Measurements from ENCODE around the gene GDPD4. TPM values are rescaled to one million over a fixed set of nuclear protein-coding genes. Genes with fewer than 3 reads are reported as not detected.

Gene GDPD4
- total RNA-seq, 4 donors from 2014 or later: not detected

- peak in 1 of 3 donors; percentile 18 for DNase-seq
- H3K27ac ChIP-seq: no peak overlapping the region
- H3K36me3 ChIP-seq: no peaks in the 10 kb centered on the region
- H3K4me3 ChIP-seq: no peak overlapping the region
- H3K9me3 ChIP-seq: no peaks in the 10 kb centered on the region
- no peak for TF ChIP-seq POLR2A (IDR thresholded peaks at IDR 0.05)
- TF ChIP-seq CTCF (IDR thresholded peaks at IDR 0.05): no peak
- no peaks in the 10 kb centered on the region for H3K27me3 ChIP-seq
- H3K4me1 ChIP-seq: peaks cover 0 to under 1% (median 0%) of the 10 kb centered on the region in 4 donors
Observed at GRCh38 chr11:77196961-77197360, 104.5 kb downstream of the GDPD4 start.

GRCh38 chr11:77195071-77195755 is 106.3 kb downstream of the GDPD4 start:
- no peak for DNase-seq
- Histone ChIP-seq H3K4me3 (no peak overlapping the region), H3K36me3 (no peaks in the 10 kb centered on the region), H3K27ac (no peak overlapping the region), H3K4me1 (peaks cover 0 to 3% (median 0%) of the 10 kb centered on the region in 4 donors), H3K9me3 (no peaks in the 10 kb centered on the region), H3K27me3 (no peaks in the 10 kb centered on the region)
- no peak for TF ChIP-seq CTCF (IDR thresholded peaks at IDR 0.05)
- TF ChIP-seq POLR2A (IDR thresholded peaks at IDR 0.05): no peak

GRCh38 chr11:77193911-77194830 is 107.3 kb downstream of the GDPD4 start:
- no peaks in the 10 kb centered on the region for H3K27me3 ChIP-seq
- H3K27ac ChIP-seq: no peak overlapping the region
- no peak overlapping the region for H3K4me3 ChIP-seq
- peaks cover 0 to 7% (median 0%) of the 10 kb centered on the region in 4 donors for H3K4me1 ChIP-seq
- no peak for TF ChIP-seq POLR2A (IDR thresholded peaks at IDR 0.05)
- no peak for TF ChIP-seq CTCF (IDR thresholded peaks at IDR 0.05)
- DNase-seq: peak in 1 of 3 donors; percentile 54
- H3K36me3 ChIP-seq: no peaks in the 10 kb centered on the region
- H3K9me3 ChIP-seq: no peaks in the 10 kb centered on the region

- H3K4me3 ChIP-seq: no peak overlapping the region
- H3K27ac ChIP-seq: no peak overlapping the region
- H3K36me3 ChIP-seq: no peaks in the 10 kb centered on the region
- no peak for DNase-seq
- H3K4me1 ChIP-seq: peaks cover 0 to 14% (median 0%) of the 10 kb centered on the region in 4 donors
- H3K27me3 ChIP-seq: no peaks in the 10 kb centered on the region
- H3K9me3 ChIP-seq: no peaks in the 10 kb centered on the region
- TF ChIP-seq POLR2A (IDR thresholded peaks at IDR 0.05) (no peak), CTCF (IDR thresholded peaks at IDR 0.05) (no peak)
Observed at GRCh38 chr11:77193167-77193566, 108.3 kb downstream of the GDPD4 start.

GRCh38 chr11:77191823-77192495 is 109.5 kb downstream of the GDPD4 start:
- Histone ChIP-seq H3K36me3 (no peaks in the 10 kb centered on the region), H3K27me3 (no peaks in the 10 kb centered on the region), H3K4me1 (peaks cover 0 to 23% (median 0%) of the 10 kb centered on the region in 4 donors), H3K9me3 (no peaks in the 10 kb centered on the region), H3K4me3 (no peak overlapping the region), H3K27ac (no peak overlapping the region)
- peak; percentile 21 to 82 (median 80) for DNase-seq
- TF ChIP-seq CTCF (IDR thresholded peaks at IDR 0.05): peak in 4 of 6 experiments; percentile 56 to 91 (median 87)
- no peak for TF ChIP-seq POLR2A (IDR thresholded peaks at IDR 0.05)

Measured in Peyer's patch (tissue), 4 donors.